ENCODE measurements around the gene SOD2.

Gene SOD2

GRCh38 chr6:159687341-159687740 is 5.7 kb downstream of the SOD2 start:
- no peak overlapping the region for H3K4me3 ChIP-seq (ENCODE audit: low read depth, low read length)
- TF ChIP-seq CTCF (IDR thresholded peaks at IDR 0.05; ENCODE audit: borderline replicate concordance, insufficient read depth, low read depth, low read length) = no peak

- no peak for TF ChIP-seq CTCF (IDR thresholded peaks at IDR 0.05; ENCODE audit: borderline replicate concordance, insufficient read depth, low read depth, low read length)
- H3K4me3 ChIP-seq (ENCODE audit: low read depth, low read length) = no peak overlapping the region
Observed at GRCh38 chr6:159686703-159687102, 6.3 kb downstream of the SOD2 start.

GRCh38 chr6:159686040-159686439 is 7.0 kb downstream of the SOD2 start:
- no peak for TF ChIP-seq CTCF (IDR thresholded peaks at IDR 0.05; ENCODE audit: borderline replicate concordance, insufficient read depth, low read depth, low read length)

GRCh38 chr6:159684013-159684304 is 9.1 kb downstream of the SOD2 start:
- TF ChIP-seq CTCF (IDR thresholded peaks at IDR 0.05; ENCODE audit: borderline replicate concordance, insufficient read depth, low read depth, low read length) = no peak
- H3K4me3 ChIP-seq (ENCODE audit: low read depth, low read length) = no peak overlapping the region

More at GRCh38 chr6:159686040-159686439, 7.0 kb downstream of the SOD2 start:
- H3K4me3 ChIP-seq (ENCODE audit: low read depth, low read length) = no peak overlapping the region

- no peak for TF ChIP-seq CTCF (IDR thresholded peaks at IDR 0.05; ENCODE audit: borderline replicate concordance, insufficient read depth, low read depth, low read length)
- H3K4me3 ChIP-seq (ENCODE audit: low read depth, low read length) = no peak overlapping the region
Observed at GRCh38 chr6:159682810-159683209, 10.2 kb downstream of the SOD2 start.

GRCh38 chr6:159682295-159682694 is 10.7 kb downstream of the SOD2 start:
- TF ChIP-seq CTCF (IDR thresholded peaks at IDR 0.05; ENCODE audit: borderline replicate concordance, insufficient read depth, low read depth, low read length) = no peak
- no peak overlapping the region for H3K4me3 ChIP-seq (ENCODE audit: low read depth, low read length)

GRCh38 chr6:159681191-159681880 is 11.7 kb downstream of the SOD2 start:
- no peak for TF ChIP-seq CTCF (IDR thresholded peaks at IDR 0.05; ENCODE audit: borderline replicate concordance, insufficient read depth, low read depth, low read length)
- H3K4me3 ChIP-seq (ENCODE audit: low read depth, low read length) = no peak overlapping the region

All from GM12875 (cell line).